ENCODE results near the gene NFKB2. TPM values are rescaled to one million over a fixed set of nuclear protein-coding genes. Genes with fewer than 3 reads are reported as not detected.
A peak's percentile ranks its signal among the peaks of the same experiment; 100 is the strongest.

Gene NFKB2
- total RNA-seq, 1 donor from 2014 or later: 11.0 TPM

- no peaks in the 10 kb centered on the region for H3K27me3 ChIP-seq (ENCODE audit: control insufficient read depth in 3 of 3, insufficient read depth in 3 of 3, low read length in 3 of 3)
- peaks cover 9 to 14% (median 11%) of the 10 kb centered on the region in 3 donors for H3K36me3 ChIP-seq (ENCODE audit: control insufficient read depth in 3 of 3, insufficient read depth in 3 of 3, low read length in 3 of 3)
- H3K4me1 ChIP-seq (ENCODE audit: control insufficient read depth in 3 of 3, insufficient read depth in 3 of 3, low read length in 3 of 3): peaks cover 19 to 35% (median 27%) of the 10 kb centered on the region in 3 donors
- no peaks in the 10 kb centered on the region for H3K9me3 ChIP-seq (ENCODE audit: control insufficient read depth in 3 of 3, low read length in 3 of 3)
- H3K27ac ChIP-seq (ENCODE audit: low read depth, low read length): peak overlapping the region; percentile 97
- H3K9ac ChIP-seq (ENCODE audit: low read depth in 1 of 3, low read length in 3 of 3): peak overlapping the region; percentile 79 to 94 (median 83)
- peak overlapping the region; percentile 93 to 98 (median 94) for H3K4me3 ChIP-seq (ENCODE audit: low read length in 3 of 3)
Observed at GRCh38 chr10:102394079-102394800, 1.3 kb upstream of the NFKB2 start.

- Histone ChIP-seq H3K36me3 (ENCODE audit: control insufficient read depth in 3 of 3, insufficient read depth in 3 of 3, low read length in 3 of 3) (peaks cover 9 to 14% (median 11%) of the 10 kb centered on the region in 3 donors), H3K4me1 (ENCODE audit: control insufficient read depth in 3 of 3, insufficient read depth in 3 of 3, low read length in 3 of 3) (peaks cover 23 to 41% (median 31%) of the 10 kb centered on the region in 3 donors), H3K4me3 (ENCODE audit: low read length in 3 of 3) (peak overlapping the region; percentile 93 to 98 (median 94)), H3K27ac (ENCODE audit: low read depth, low read length) (peak overlapping the region; percentile 97), H3K9ac (ENCODE audit: low read depth in 1 of 3, low read length in 3 of 3) (peak overlapping the region; percentile 61 to 94 (median 83)), H3K27me3 (ENCODE audit: control insufficient read depth in 3 of 3, insufficient read depth in 3 of 3, low read length in 3 of 3) (no peaks in the 10 kb centered on the region), H3K9me3 (ENCODE audit: control insufficient read depth in 3 of 3, low read length in 3 of 3) (no peaks in the 10 kb centered on the region)
Observed at GRCh38 chr10:102394801-102395399, 605 bp upstream of the NFKB2 start.

- Histone ChIP-seq H3K9ac (ENCODE audit: low read depth in 1 of 3, low read length in 3 of 3) (peak overlapping the region; percentile 76 to 82 (median 79)), H3K27me3 (ENCODE audit: control insufficient read depth in 3 of 3, insufficient read depth in 3 of 3, low read length in 3 of 3) (no peaks in the 10 kb centered on the region), H3K4me3 (ENCODE audit: low read length in 3 of 3) (peak overlapping the region; percentile 75 to 98 (median 94)), H3K4me1 (ENCODE audit: control insufficient read depth in 3 of 3, insufficient read depth in 3 of 3, low read length in 3 of 3) (peaks cover 26 to 44% (median 33%) of the 10 kb centered on the region in 3 donors), H3K9me3 (ENCODE audit: control insufficient read depth in 3 of 3, low read length in 3 of 3) (no peaks in the 10 kb centered on the region), H3K27ac (ENCODE audit: low read depth, low read length) (peak overlapping the region; percentile 97), H3K36me3 (ENCODE audit: control insufficient read depth in 3 of 3, insufficient read depth in 3 of 3, low read length in 3 of 3) (peaks cover 18 to 22% (median 18%) of the 10 kb centered on the region in 3 donors)
Observed at GRCh38 chr10:102396317-102396650, 779 bp downstream of the NFKB2 start.

GRCh38 chr10:102396730-102397151, 1.2 kb downstream of the NFKB2 start:
- Histone ChIP-seq H3K9me3 (ENCODE audit: control insufficient read depth in 3 of 3, low read length in 3 of 3) (no peaks in the 10 kb centered on the region), H3K36me3 (ENCODE audit: control insufficient read depth in 3 of 3, insufficient read depth in 3 of 3, low read length in 3 of 3) (peaks cover 21 to 27% (median 23%) of the 10 kb centered on the region in 3 donors), H3K9ac (ENCODE audit: low read depth in 1 of 3, low read length in 3 of 3) (peak overlapping the region; percentile 76 to 82 (median 79)), H3K27ac (ENCODE audit: low read depth, low read length) (peak overlapping the region; percentile 97), H3K4me3 (ENCODE audit: low read length in 3 of 3) (peak overlapping the region; percentile 75 to 98 (median 94)), H3K4me1 (ENCODE audit: control insufficient read depth in 3 of 3, insufficient read depth in 3 of 3, low read length in 3 of 3) (peaks cover 26 to 44% (median 33%) of the 10 kb centered on the region in 3 donors), H3K27me3 (ENCODE audit: control insufficient read depth in 3 of 3, insufficient read depth in 3 of 3, low read length in 3 of 3) (no peaks in the 10 kb centered on the region)

GRCh38 chr10:102397222-102398171, 2.0 kb downstream of the NFKB2 start:
- Histone ChIP-seq H3K27me3 (ENCODE audit: control insufficient read depth in 3 of 3, insufficient read depth in 3 of 3, low read length in 3 of 3) (no peaks in the 10 kb centered on the region), H3K36me3 (ENCODE audit: control insufficient read depth in 3 of 3, insufficient read depth in 3 of 3, low read length in 3 of 3) (peaks cover 23 to 31% (median 25%) of the 10 kb centered on the region in 3 donors), H3K4me1 (ENCODE audit: control insufficient read depth in 3 of 3, insufficient read depth in 3 of 3, low read length in 3 of 3) (peaks cover 26 to 44% (median 33%) of the 10 kb centered on the region in 3 donors), H3K9ac (ENCODE audit: low read depth in 1 of 3, low read length in 3 of 3) (no peak overlapping the region), H3K9me3 (ENCODE audit: control insufficient read depth in 3 of 3, low read length in 3 of 3) (no peaks in the 10 kb centered on the region), H3K4me3 (ENCODE audit: low read length in 3 of 3) (no peak overlapping the region), H3K27ac (ENCODE audit: low read depth, low read length) (no peak overlapping the region)

- Histone ChIP-seq H3K9me3 (ENCODE audit: control insufficient read depth in 3 of 3, low read length in 3 of 3) (no peaks in the 10 kb centered on the region), H3K27me3 (ENCODE audit: control insufficient read depth in 3 of 3, insufficient read depth in 3 of 3, low read length in 3 of 3) (no peaks in the 10 kb centered on the region), H3K9ac (ENCODE audit: low read depth in 1 of 3, low read length in 3 of 3) (peak overlapping the region in 2 of 3 donors; percentile 78 to 85), H3K4me1 (ENCODE audit: control insufficient read depth in 3 of 3, insufficient read depth in 3 of 3, low read length in 3 of 3) (peaks cover 26 to 40% (median 32%) of the 10 kb centered on the region in 3 donors), H3K27ac (ENCODE audit: low read depth, low read length) (peak overlapping the region; percentile 84), H3K4me3 (ENCODE audit: low read length in 3 of 3) (peak overlapping the region in 1 of 3 donors; percentile 69), H3K36me3 (ENCODE audit: control insufficient read depth in 3 of 3, insufficient read depth in 3 of 3, low read length in 3 of 3) (peaks cover 23 to 31% (median 25%) of the 10 kb centered on the region in 3 donors)
Observed at GRCh38 chr10:102398172-102399020, 2.9 kb downstream of the NFKB2 start.

- Histone ChIP-seq H3K9ac (ENCODE audit: low read depth in 1 of 3, low read length in 3 of 3) (peak overlapping the region; percentile 68 to 85 (median 78)), H3K27ac (ENCODE audit: low read depth, low read length) (peak overlapping the region; percentile 84), H3K27me3 (ENCODE audit: control insufficient read depth in 3 of 3, insufficient read depth in 3 of 3, low read length in 3 of 3) (no peaks in the 10 kb centered on the region), H3K4me1 (ENCODE audit: control insufficient read depth in 3 of 3, insufficient read depth in 3 of 3, low read length in 3 of 3) (peaks cover 21 to 40% (median 27%) of the 10 kb centered on the region in 3 donors), H3K36me3 (ENCODE audit: control insufficient read depth in 3 of 3, insufficient read depth in 3 of 3, low read length in 3 of 3) (peaks cover 23 to 31% (median 25%) of the 10 kb centered on the region in 3 donors), H3K9me3 (ENCODE audit: control insufficient read depth in 3 of 3, low read length in 3 of 3) (no peaks in the 10 kb centered on the region), H3K4me3 (ENCODE audit: low read length in 3 of 3) (peak overlapping the region; percentile 60 to 72 (median 69))
Observed at GRCh38 chr10:102399217-102400021, 3.9 kb downstream of the NFKB2 start.

GRCh38 chr10:102400076-102400475, 4.6 kb downstream of the NFKB2 start:
- Histone ChIP-seq H3K9ac (ENCODE audit: low read depth in 1 of 3, low read length in 3 of 3) (peak overlapping the region; percentile 57 to 85 (median 78)), H3K9me3 (ENCODE audit: control insufficient read depth in 3 of 3, low read length in 3 of 3) (no peaks in the 10 kb centered on the region), H3K36me3 (ENCODE audit: control insufficient read depth in 3 of 3, insufficient read depth in 3 of 3, low read length in 3 of 3) (peaks cover 23 to 31% (median 25%) of the 10 kb centered on the region in 3 donors), H3K4me1 (ENCODE audit: control insufficient read depth in 3 of 3, insufficient read depth in 3 of 3, low read length in 3 of 3) (peaks cover 17 to 36% (median 23%) of the 10 kb centered on the region in 3 donors), H3K27ac (ENCODE audit: low read depth, low read length) (peak overlapping the region; percentile 84), H3K27me3 (ENCODE audit: control insufficient read depth in 3 of 3, insufficient read depth in 3 of 3, low read length in 3 of 3) (no peaks in the 10 kb centered on the region), H3K4me3 (ENCODE audit: low read length in 3 of 3) (peak overlapping the region in 2 of 3 donors; percentile 69 to 72)

Data from skeletal muscle tissue (tissue), 4 donors.